ENCODE data around the gene FAM13A. TPM values are rescaled to one million over a fixed set of nuclear protein-coding genes. Genes with fewer than 3 reads are reported as not detected.
"Not testable (repeated sequence)": the region's sequence is repeated elsewhere in the genome, so short reads cannot be mapped to it uniquely, and the experiment has no call there.

FAM13A gene
- polyA plus RNA-seq, 1 donor from 2014 or later: 4.0 TPM

- Histone ChIP-seq H3K27ac (ENCODE audit: low read length) (no peak overlapping the region), H3F3A (ENCODE audit: insufficient read depth, low read length, poor library complexity, severe bottlenecking) (no peaks in the 10 kb centered on the region), H3K9me3 (ENCODE audit: low read length) (no peaks in the 10 kb centered on the region), H3K27me3 (ENCODE audit: insufficient read depth, low read depth, low read length) (no peaks in the 10 kb centered on the region), H4K20me1 (ENCODE audit: insufficient read depth) (no peaks in the 10 kb centered on the region), H3K9me2 (ENCODE audit: insufficient read depth, low read length) (no peaks in the 10 kb centered on the region), H3K4me3 (ENCODE audit: low read length) (no peak overlapping the region), H3K4me2 (ENCODE audit: low read length) (no peak overlapping the region), H3K79me2 (replicated peaks; ENCODE audit: insufficient read depth, low read length) (no peaks in the 10 kb centered on the region), H3K36me3 (ENCODE audit: insufficient read depth, low read length) (no peaks in the 10 kb centered on the region), H2AFZ (ENCODE audit: low read depth, low read length) (no peak overlapping the region), H3K9ac (ENCODE audit: low read length) (no peak overlapping the region)
- TF ChIP-seq SMC3 (conservative IDR thresholded peaks at IDR 0.05; ENCODE audit: poor library complexity) (no peak), EZH2 (IDR thresholded peaks at IDR 0.05; ENCODE audit: borderline replicate concordance, insufficient read depth, low read length, poor library complexity, severe bottlenecking) (no peak), MXI1 (conservative IDR thresholded peaks at IDR 0.05; ENCODE audit: poor library complexity, severe bottlenecking) (no peak), RAD21 (conservative IDR thresholded peaks at IDR 0.05) (no peak), CTCF (IDR thresholded peaks at IDR 0.05; ENCODE audit: poor library complexity, severe bottlenecking) (no peak), POLR2AphosphoS5 (IDR thresholded peaks at IDR 0.05) (no peak), EP300 (conservative IDR thresholded peaks at IDR 0.05; ENCODE audit: poor library complexity, severe bottlenecking) (no peak)
Measured at GRCh38 chr4:88892646-88893045, 164.3 kb downstream of the FAM13A start.

GRCh38 chr4:88891636-88892035 lies 165.3 kb downstream of the FAM13A start:
- Histone ChIP-seq H2AFZ (ENCODE audit: low read depth, low read length) (no peak overlapping the region), H3K36me3 (ENCODE audit: insufficient read depth, low read length) (no peaks in the 10 kb centered on the region), H3F3A (ENCODE audit: insufficient read depth, low read length, poor library complexity, severe bottlenecking) (no peaks in the 10 kb centered on the region), H4K20me1 (ENCODE audit: insufficient read depth) (no peaks in the 10 kb centered on the region), H3K9me3 (ENCODE audit: low read length) (no peaks in the 10 kb centered on the region), H3K27me3 (ENCODE audit: insufficient read depth, low read depth, low read length) (no peaks in the 10 kb centered on the region), H3K9ac (ENCODE audit: low read length) (no peak overlapping the region), H3K4me2 (ENCODE audit: low read length) (no peak overlapping the region), H3K27ac (ENCODE audit: low read length) (no peak overlapping the region), H3K79me2 (replicated peaks; ENCODE audit: insufficient read depth, low read length) (no peaks in the 10 kb centered on the region), H3K4me3 (ENCODE audit: low read length) (no peak overlapping the region), H3K9me2 (ENCODE audit: insufficient read depth, low read length) (no peaks in the 10 kb centered on the region)
- no peak for TF ChIP-seq REST (IDR thresholded peaks at IDR 0.05; ENCODE audit: borderline replicate concordance)
- no peak for TF ChIP-seq CTCF (IDR thresholded peaks at IDR 0.05; ENCODE audit: poor library complexity, severe bottlenecking)
- no peak for TF ChIP-seq MXI1 (conservative IDR thresholded peaks at IDR 0.05; ENCODE audit: poor library complexity, severe bottlenecking)
- TF ChIP-seq TAF1 (IDR thresholded peaks at IDR 0.05; ENCODE audit: low read depth): no peak
- TF ChIP-seq EZH2 (IDR thresholded peaks at IDR 0.05; ENCODE audit: borderline replicate concordance, insufficient read depth, low read length, poor library complexity, severe bottlenecking): no peak
- no peak for TF ChIP-seq SMC3 (conservative IDR thresholded peaks at IDR 0.05; ENCODE audit: poor library complexity)
- TF ChIP-seq RAD21 (conservative IDR thresholded peaks at IDR 0.05): no peak
- TF ChIP-seq EP300 (conservative IDR thresholded peaks at IDR 0.05; ENCODE audit: poor library complexity, severe bottlenecking): no peak
- TF ChIP-seq POLR2AphosphoS5 (IDR thresholded peaks at IDR 0.05): no peak

GRCh38 chr4:88887409-88887808 lies 169.6 kb downstream of the FAM13A start:
- not testable (repeated sequence) for H3K9ac ChIP-seq (ENCODE audit: low read length); H3K4me2 ChIP-seq (ENCODE audit: low read length); H3K79me2 ChIP-seq (replicated peaks; ENCODE audit: insufficient read depth, low read length); H3K4me3 ChIP-seq (ENCODE audit: low read length); H4K20me1 ChIP-seq (ENCODE audit: insufficient read depth); H3F3A ChIP-seq (ENCODE audit: insufficient read depth, low read length, poor library complexity, severe bottlenecking); H2AFZ ChIP-seq (ENCODE audit: low read depth, low read length); H3K27me3 ChIP-seq (ENCODE audit: insufficient read depth, low read depth, low read length); H3K9me2 ChIP-seq (ENCODE audit: insufficient read depth, low read length); H3K9me3 ChIP-seq (ENCODE audit: low read length); H3K36me3 ChIP-seq (ENCODE audit: insufficient read depth, low read length); H3K27ac ChIP-seq (ENCODE audit: low read length)
